ENCODE results near the gene RAB23.

Gene RAB23

DNA sequence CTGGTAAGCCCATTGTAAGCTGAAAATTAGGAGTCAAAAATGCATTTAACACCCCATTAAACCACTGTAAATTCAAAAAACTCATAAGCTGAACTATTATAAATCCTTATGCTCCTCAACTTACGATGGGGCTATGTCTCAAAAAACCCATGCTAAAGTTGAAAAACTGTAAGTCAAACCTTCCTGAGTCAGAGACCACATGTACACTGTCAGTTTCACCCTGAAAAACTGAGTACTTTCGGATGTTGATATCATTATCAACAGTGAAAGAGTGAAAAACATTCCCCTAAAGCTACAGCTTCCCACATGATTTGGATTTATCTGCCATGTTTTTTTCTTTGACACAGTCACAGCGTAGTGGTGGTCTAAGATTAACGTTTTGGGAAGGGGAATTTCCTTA lies 14.2 kb downstream of the RAB23 start:
- Histone ChIP-seq H2BK5ac (ENCODE audit: low read length) (no peak overlapping the region), H3K27ac (replicated peaks; ENCODE audit: low read length) (no peak overlapping the region), H3K27me3 (ENCODE audit: control insufficient read depth in 3 of 3, insufficient read depth in 3 of 3, low read depth in 1 of 3, low read length in 3 of 3) (no peaks in the 10 kb centered on the region), H2AK5ac (ENCODE audit: low read depth, low read length) (no peak overlapping the region), H2BK120ac (ENCODE audit: low read depth, low read length) (no peak overlapping the region), H3K36me3 (replicated peaks in 1 of 2; ENCODE audit: control insufficient read depth in 2 of 2, insufficient read depth in 2 of 2, low read length in 2 of 2) (peaks cover 0 to 16% of the 10 kb centered on the region in 2 donors), H3K4me2 (ENCODE audit: insufficient read depth, low read length, poor library complexity, severe bottlenecking) (no peak overlapping the region), H2BK12ac (ENCODE audit: low read length) (no peak overlapping the region), H3K79me1 (ENCODE audit: low read depth, low read length) (peaks cover 2% of the 10 kb centered on the region), H3K14ac (ENCODE audit: low read length) (no peak overlapping the region), H2BK15ac (ENCODE audit: low read length) (no peak overlapping the region), H3K18ac (ENCODE audit: low read length) (no peak overlapping the region), H3K23ac (ENCODE audit: low read depth, low read length, poor library complexity) (no peak overlapping the region), H3K4ac (ENCODE audit: low read length) (no peak overlapping the region), H3K9me3 (replicated peaks in 1 of 2; ENCODE audit: control insufficient read depth in 2 of 2, insufficient read depth in 1 of 2, low read depth in 1 of 2, low read length in 2 of 2) (no peaks in the 10 kb centered on the region), H3K9ac (ENCODE audit: low read depth, low read length, poor library complexity) (no peak overlapping the region), H3K4me1 (ENCODE audit: control insufficient read depth in 2 of 2, insufficient read depth in 1 of 2, low read depth in 1 of 2, low read length in 2 of 2) (peaks cover 2 to 4% of the 10 kb centered on the region in 2 donors), H3K4me3 (ENCODE audit: low read length in 2 of 2) (no peak overlapping the region), H2AFZ (ENCODE audit: low read length) (no peak overlapping the region), H4K91ac (ENCODE audit: low read depth, low read length, poor library complexity) (no peak overlapping the region), H4K8ac (ENCODE audit: low read depth, low read length) (no peak overlapping the region)
- no CpG with 5 or more reads among the region's 4 CpGs for WGBS, 2 donors (ENCODE audit: extremely low coverage in 2 of 2, insufficient read length in 2 of 2, insufficient replicate concordance in 1 of 2)
- DNase-seq (ENCODE audit: low spot score) = no peak

DNA sequence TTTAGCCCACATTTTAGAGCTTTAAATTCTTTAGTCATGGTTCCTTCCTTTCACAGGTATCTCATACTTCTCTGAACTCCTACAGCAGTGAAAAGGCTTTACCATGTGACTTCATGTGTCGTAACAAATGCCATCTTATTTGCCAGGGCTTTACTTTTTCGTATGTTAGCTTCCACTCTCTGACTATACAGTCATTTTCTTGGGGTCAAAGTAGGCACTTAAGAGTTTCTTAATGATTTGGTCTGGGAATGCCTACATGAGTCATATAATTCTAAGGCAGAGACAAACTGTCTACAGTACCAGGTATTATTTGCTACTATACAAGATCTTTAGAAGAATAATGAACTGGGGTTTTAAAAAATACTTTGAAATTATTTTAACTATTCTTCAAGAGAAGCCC lies 15.0 kb downstream of the RAB23 start:
- H3K18ac ChIP-seq (ENCODE audit: low read length) = no peak overlapping the region
- no peak overlapping the region for H3K4ac ChIP-seq (ENCODE audit: low read length)
- no peak overlapping the region for H3K14ac ChIP-seq (ENCODE audit: low read length)
- no peak overlapping the region for H4K8ac ChIP-seq (ENCODE audit: low read depth, low read length)
- H4K91ac ChIP-seq (ENCODE audit: low read depth, low read length, poor library complexity) = no peak overlapping the region
- peaks cover 0 to 21% of the 10 kb centered on the region in 2 donors for H3K36me3 ChIP-seq (replicated peaks in 1 of 2; ENCODE audit: control insufficient read depth in 2 of 2, insufficient read depth in 2 of 2, low read length in 2 of 2)
- H3K9ac ChIP-seq (ENCODE audit: low read depth, low read length, poor library complexity) = no peak overlapping the region
- no peak for DNase-seq (ENCODE audit: low spot score)
- no peak overlapping the region for H2BK12ac ChIP-seq (ENCODE audit: low read length)
- no peak overlapping the region for H2AK5ac ChIP-seq (ENCODE audit: low read depth, low read length)
- H3K4me2 ChIP-seq (ENCODE audit: insufficient read depth, low read length, poor library complexity, severe bottlenecking) = no peak overlapping the region
- no peak overlapping the region for H3K27ac ChIP-seq (replicated peaks; ENCODE audit: low read length)
- no peaks in the 10 kb centered on the region for H3K79me1 ChIP-seq (ENCODE audit: low read depth, low read length)
- H3K27me3 ChIP-seq (ENCODE audit: control insufficient read depth in 3 of 3, insufficient read depth in 3 of 3, low read depth in 1 of 3, low read length in 3 of 3) = no peaks in the 10 kb centered on the region
- no CpG with 5 or more reads among the region's 2 CpGs for WGBS, 2 donors (ENCODE audit: extremely low coverage in 2 of 2, insufficient read length in 2 of 2, insufficient replicate concordance in 1 of 2)
- no peaks in the 10 kb centered on the region for H3K9me3 ChIP-seq (replicated peaks in 1 of 2; ENCODE audit: control insufficient read depth in 2 of 2, insufficient read depth in 1 of 2, low read depth in 1 of 2, low read length in 2 of 2)
- no peak overlapping the region for H2AFZ ChIP-seq (ENCODE audit: low read length)
- H3K23ac ChIP-seq (ENCODE audit: low read depth, low read length, poor library complexity) = no peak overlapping the region
- peaks cover 4 to 5% of the 10 kb centered on the region in 2 donors for H3K4me1 ChIP-seq (ENCODE audit: control insufficient read depth in 2 of 2, insufficient read depth in 1 of 2, low read depth in 1 of 2, low read length in 2 of 2)
- H2BK5ac ChIP-seq (ENCODE audit: low read length) = no peak overlapping the region
- no peak overlapping the region for H2BK120ac ChIP-seq (ENCODE audit: low read depth, low read length)
- H2BK15ac ChIP-seq (ENCODE audit: low read length) = no peak overlapping the region
- H3K4me3 ChIP-seq (ENCODE audit: low read length in 2 of 2) = no peak overlapping the region

DNA sequence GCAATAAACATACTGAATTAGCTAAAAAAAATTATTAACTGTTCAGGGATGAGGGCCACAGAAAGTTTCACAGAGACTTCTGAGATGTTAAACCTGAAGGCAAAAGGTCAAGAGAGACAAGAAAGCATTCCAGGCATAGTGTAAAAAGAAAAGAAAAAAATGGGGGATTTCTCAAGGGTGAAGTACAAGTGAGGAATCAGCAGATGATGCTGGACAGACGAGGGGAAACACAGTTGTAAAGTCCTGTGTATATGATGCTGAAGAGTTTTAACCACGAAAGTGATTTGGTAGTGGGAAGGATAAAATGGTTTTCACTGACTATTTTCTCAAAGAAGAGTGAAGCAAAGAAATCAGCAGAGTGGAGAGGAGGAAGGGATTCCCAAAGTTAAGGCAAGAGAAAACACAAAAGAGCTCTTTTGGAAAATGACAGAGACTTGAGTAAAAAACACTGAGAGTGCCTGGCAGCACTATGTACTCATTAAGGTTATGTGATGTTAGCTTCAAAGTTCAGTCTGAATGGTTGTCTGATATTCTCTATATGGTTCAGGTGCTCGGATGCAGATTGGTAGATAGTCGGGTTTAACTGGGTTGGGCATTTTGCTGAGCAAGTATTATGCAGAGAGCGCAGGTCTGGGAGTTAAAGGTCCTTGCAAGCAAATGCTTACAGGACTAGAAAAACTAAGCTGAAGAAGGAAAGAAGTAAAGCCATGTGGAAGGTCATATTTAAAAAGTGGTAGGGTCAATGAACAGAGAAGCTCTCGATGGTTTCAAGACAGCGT lies 16.4 kb downstream of the RAB23 start:
- H3K79me1 ChIP-seq (ENCODE audit: low read depth, low read length) = no peaks in the 10 kb centered on the region
- H4K91ac ChIP-seq (ENCODE audit: low read depth, low read length, poor library complexity) = no peak overlapping the region
- no peak overlapping the region for H3K4me3 ChIP-seq (ENCODE audit: low read length in 2 of 2)
- no peak overlapping the region for H3K9ac ChIP-seq (ENCODE audit: low read depth, low read length, poor library complexity)
- H2AFZ ChIP-seq (ENCODE audit: low read length) = no peak overlapping the region
- no peak overlapping the region for H3K27ac ChIP-seq (replicated peaks; ENCODE audit: low read length)
- H2BK120ac ChIP-seq (ENCODE audit: low read depth, low read length) = no peak overlapping the region
- H3K14ac ChIP-seq (ENCODE audit: low read length) = no peak overlapping the region
- H3K4me1 ChIP-seq (ENCODE audit: control insufficient read depth in 2 of 2, insufficient read depth in 1 of 2, low read depth in 1 of 2, low read length in 2 of 2) = peaks cover 4 to 5% of the 10 kb centered on the region in 2 donors
- no peak overlapping the region for H4K8ac ChIP-seq (ENCODE audit: low read depth, low read length)
- no peak overlapping the region for H3K18ac ChIP-seq (ENCODE audit: low read length)
- H2BK15ac ChIP-seq (ENCODE audit: low read length) = no peak overlapping the region
- peaks cover 0 to 21% of the 10 kb centered on the region in 2 donors for H3K36me3 ChIP-seq (replicated peaks in 1 of 2; ENCODE audit: control insufficient read depth in 2 of 2, insufficient read depth in 2 of 2, low read length in 2 of 2)
- no peak overlapping the region for H2BK5ac ChIP-seq (ENCODE audit: low read length)
- H3K9me3 ChIP-seq (replicated peaks in 1 of 2; ENCODE audit: control insufficient read depth in 2 of 2, insufficient read depth in 1 of 2, low read depth in 1 of 2, low read length in 2 of 2) = no peaks in the 10 kb centered on the region
- H3K27me3 ChIP-seq (ENCODE audit: control insufficient read depth in 3 of 3, insufficient read depth in 3 of 3, low read depth in 1 of 3, low read length in 3 of 3) = no peaks in the 10 kb centered on the region
- no peak overlapping the region for H3K23ac ChIP-seq (ENCODE audit: low read depth, low read length, poor library complexity)
- no peak for DNase-seq (ENCODE audit: low spot score)
- H3K4ac ChIP-seq (ENCODE audit: low read length) = no peak overlapping the region
- H2BK12ac ChIP-seq (ENCODE audit: low read length) = no peak overlapping the region
- H2AK5ac ChIP-seq (ENCODE audit: low read depth, low read length) = no peak overlapping the region
- H3K4me2 ChIP-seq (ENCODE audit: insufficient read depth, low read length, poor library complexity, severe bottlenecking) = no peak overlapping the region
- WGBS, 2 donors (ENCODE audit: extremely low coverage in 2 of 2, insufficient read length in 2 of 2, insufficient replicate concordance in 1 of 2) = no CpG with 5 or more reads among the region's 7 CpGs

DNA sequence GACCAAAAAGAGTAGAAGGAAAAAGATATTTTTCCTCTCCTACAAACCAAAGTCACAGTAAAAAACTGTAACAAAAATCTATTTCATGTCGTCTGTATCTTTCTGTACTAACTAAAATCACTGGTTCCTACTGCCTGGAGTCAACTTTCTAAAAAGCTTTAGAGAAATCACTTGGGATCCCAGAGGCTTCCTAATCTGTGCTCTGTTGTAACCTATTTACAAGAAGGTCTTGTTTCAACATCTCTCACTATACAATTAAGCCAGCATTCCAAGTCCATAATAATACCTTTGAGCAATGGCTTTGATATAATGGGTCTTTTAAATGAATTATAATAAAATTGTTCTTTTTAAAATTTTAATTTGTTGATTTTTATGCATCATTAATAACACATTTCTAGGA lies 20.4 kb downstream of the RAB23 start:
- Histone ChIP-seq H3K23ac (ENCODE audit: low read depth, low read length, poor library complexity) (no peak overlapping the region), H2BK12ac (ENCODE audit: low read length) (no peak overlapping the region), H3K79me1 (ENCODE audit: low read depth, low read length) (no peaks in the 10 kb centered on the region), H3K4me1 (ENCODE audit: control insufficient read depth in 2 of 2, insufficient read depth in 1 of 2, low read depth in 1 of 2, low read length in 2 of 2) (peaks cover 4 to 5% of the 10 kb centered on the region in 2 donors), H2AFZ (ENCODE audit: low read length) (no peak overlapping the region), H4K8ac (ENCODE audit: low read depth, low read length) (no peak overlapping the region), H4K91ac (ENCODE audit: low read depth, low read length, poor library complexity) (no peak overlapping the region), H2AK5ac (ENCODE audit: low read depth, low read length) (no peak overlapping the region), H3K18ac (ENCODE audit: low read length) (no peak overlapping the region), H3K4ac (ENCODE audit: low read length) (no peak overlapping the region), H3K9me3 (replicated peaks in 1 of 2; ENCODE audit: control insufficient read depth in 2 of 2, insufficient read depth in 1 of 2, low read depth in 1 of 2, low read length in 2 of 2) (no peaks in the 10 kb centered on the region), H3K27me3 (ENCODE audit: control insufficient read depth in 3 of 3, insufficient read depth in 3 of 3, low read depth in 1 of 3, low read length in 3 of 3) (no peaks in the 10 kb centered on the region), H3K27ac (replicated peaks; ENCODE audit: low read length) (no peak overlapping the region), H3K9ac (ENCODE audit: low read depth, low read length, poor library complexity) (no peak overlapping the region), H2BK120ac (ENCODE audit: low read depth, low read length) (no peak overlapping the region), H2BK5ac (ENCODE audit: low read length) (no peak overlapping the region), H3K36me3 (replicated peaks in 1 of 2; ENCODE audit: control insufficient read depth in 2 of 2, insufficient read depth in 2 of 2, low read length in 2 of 2) (peaks cover 3 to 24% of the 10 kb centered on the region in 2 donors), H3K14ac (ENCODE audit: low read length) (no peak overlapping the region), H3K4me3 (ENCODE audit: low read length in 2 of 2) (no peak overlapping the region), H2BK15ac (ENCODE audit: low read length) (no peak overlapping the region), H3K4me2 (ENCODE audit: insufficient read depth, low read length, poor library complexity, severe bottlenecking) (no peak overlapping the region)
- WGBS, 2 donors (ENCODE audit: extremely low coverage in 2 of 2, insufficient read length in 2 of 2, insufficient replicate concordance in 1 of 2) = no CpG with 5 or more reads among the region's 1 CpG
- DNase-seq (ENCODE audit: low spot score) = no peak

Data from neuronal stem cell (in vitro differentiated cells).